ENCODE data around the gene PPIG.
A peak's percentile ranks its signal among the peaks of the same experiment; 100 is the strongest.

PPIG gene

GRCh38 chr2:169584005-169584877, at the start of gene PPIG (continued):
- TF ChIP-seq CTCF (tag by site-specific recombination; IDR thresholded peaks at IDR 0.05) (no peak; the same call in 1 of the 2 replicates), ZNF629 (tag by site-specific recombination; IDR thresholded peaks at IDR 0.05) (peak; percentile 100), MEIS1 (CRISPR knock-in tag; IDR thresholded peaks at IDR 0.05; ENCODE audit: borderline replicate concordance) (no peak), ZNF280D (tag by site-specific recombination; IDR thresholded peaks at IDR 0.05) (no peak; the same call in 1 of the 2 replicates), ZNF26 (tag by site-specific recombination; IDR thresholded peaks at IDR 0.05) (no peak), ZNF112 (tag by site-specific recombination; IDR thresholded peaks at IDR 0.05) (no peak), PRDM10 (tag by site-specific recombination; IDR thresholded peaks at IDR 0.05) (0 out of 2 replicates have a peak, but pooled peaks have one; percentile 21), KLF16 (tag by site-specific recombination; IDR thresholded peaks at IDR 0.05) (peak; percentile 80), ZNF341 (tag by site-specific recombination; IDR thresholded peaks at IDR 0.05; ENCODE audit: low read depth) (peak; percentile 73), TCF7L2 (IDR thresholded peaks at IDR 0.05; ENCODE audit: borderline replicate concordance, low read depth, low read length) (no peak), ZNF521 (tag by site-specific recombination; IDR thresholded peaks at IDR 0.05) (no peak), ZNF175 (tag by site-specific recombination; IDR thresholded peaks at IDR 0.05) (no peak), GLIS2 (tag by site-specific recombination; IDR thresholded peaks at IDR 0.05) (no peak), ZSCAN30 (tag by site-specific recombination; IDR thresholded peaks at IDR 0.05) (0 out of 2 replicates have a peak, but pooled peaks have one; percentile 31), ZNF23 (tag by site-specific recombination; IDR thresholded peaks at IDR 0.05; ENCODE audit: borderline replicate concordance) (no peak), PATZ1 (tag by site-specific recombination; IDR thresholded peaks at IDR 0.05) (peak; percentile 97), ZNF654 (tag by site-specific recombination; IDR thresholded peaks at IDR 0.05; ENCODE audit: low read depth) (no peak), ZNF274 (IDR thresholded peaks at IDR 0.05; ENCODE audit: low read length) (no peak), ZNF274 (tag by site-specific recombination; IDR thresholded peaks at IDR 0.05; ENCODE audit: borderline replicate concordance) (no peak), ZBTB48 (tag by site-specific recombination; IDR thresholded peaks at IDR 0.05) (peak; percentile 74; the same call in 1 of the 2 replicates), ZNF837 (tag by site-specific recombination; IDR thresholded peaks at IDR 0.05) (no peak), ZNF645 (tag by site-specific recombination; IDR thresholded peaks at IDR 0.05) (no peak), ZBTB17 (tag by site-specific recombination; IDR thresholded peaks at IDR 0.05) (peak; percentile 82), ZNF133 (tag by site-specific recombination; IDR thresholded peaks at IDR 0.05) (no peak), ZNF473 (tag by site-specific recombination; IDR thresholded peaks at IDR 0.05) (no peak), ZNF426 (tag by site-specific recombination; IDR thresholded peaks at IDR 0.05) (no peak)

Data from HEK293 (cell line).